SK-N-SH treated with all-trans-retinoic acid at 6 μM for 48 hours (cell line): Measurements from ENCODE around the gene SHISA8.

ENCODE experiments used
- ATAC-seq: fragments of 200-7000 bp; cut with Tn5 transposase; 3 replicates; pipeline ENCODE4 v1.9.1; 2020; ENCODE audit warnings: mild to moderate bottlenecking, moderate library complexity
- ARNTL ChIP-seq: fragments of 450-650 bp; formaldehyde crosslinking; IDR thresholded peaks from 2 replicates; pipeline ENCODE4 v1.5.0; 2020; ENCODE audit warnings: low read depth, mild to moderate bottlenecking, moderate library complexity, borderline replicate concordance
- BACH2 ChIP-seq: fragments of 250-450 bp; sonication (Bioruptor Pico); IDR thresholded peaks from 2 replicates; pipeline ENCODE4 v1.9.0; 2021; ENCODE audit warnings: mild to moderate bottlenecking, borderline replicate concordance
- CREB5 ChIP-seq: fragments of 250-450 bp; sonication (Bioruptor Pico); IDR thresholded peaks from 2 replicates; pipeline ENCODE4 v1.5.1; 2020; ENCODE audit warnings: low read depth, mild to moderate bottlenecking, moderate library complexity
- CSDC2 ChIP-seq: fragments of 250-450 bp; sonication (Bioruptor Pico); IDR thresholded peaks from 2 replicates; pipeline ENCODE4 v1.5.0; 2020; ENCODE audit warnings: mild to moderate bottlenecking, moderate library complexity
- CSRNP3 ChIP-seq: fragments of 250-450 bp; sonication (Bioruptor Pico); IDR thresholded peaks from 2 replicates; pipeline ENCODE4 v1.5.1; 2021; ENCODE audit warnings: mild to moderate bottlenecking, moderate library complexity
- ESRRG ChIP-seq: fragments of 250-450 bp; sonication (Bioruptor Pico); IDR thresholded peaks from 2 replicates; pipeline ENCODE4 v1.6.1; 2021; ENCODE audit warnings: mild to moderate bottlenecking
- GLIS3 ChIP-seq: fragments of 250-450 bp; sonication (Bioruptor Pico); IDR thresholded peaks from 2 replicates; pipeline ENCODE4 v1.5.0; 2020; ENCODE audit warnings: mild to moderate bottlenecking, moderate library complexity
- ISL1 ChIP-seq: fragments of 250-450 bp; sonication (Bioruptor Pico); IDR thresholded peaks from 2 replicates; pipeline ENCODE4 v2.1.2; 2022; ENCODE audit warnings: mild to moderate bottlenecking, moderate library complexity
- OSR1 ChIP-seq: fragments of 250-450 bp; sonication (Bioruptor Pico); IDR thresholded peaks from 2 replicates; pipeline ENCODE4 v1.8.0; 2022; ENCODE audit warnings: moderate library complexity, mild to moderate bottlenecking, inconsistent platforms
- POU6F1 ChIP-seq: fragments of 250-450 bp; sonication (Bioruptor Pico); IDR thresholded peaks from 2 replicates; pipeline ENCODE4 v1.8.0; 2021; ENCODE audit warnings: low read depth, mild to moderate bottlenecking, moderate library complexity, borderline replicate concordance
- PPARA ChIP-seq: fragments of 250-450 bp; sonication (Bioruptor Pico); IDR thresholded peaks from 2 replicates; pipeline ENCODE4 v1.5.0; 2020; ENCODE audit warnings: mild to moderate bottlenecking, borderline replicate concordance
- RARB ChIP-seq: fragments of 250-450 bp; sonication (Bioruptor Pico); IDR thresholded peaks from 2 replicates; pipeline ENCODE4 v1.8.0; 2021; ENCODE audit warnings: mild to moderate bottlenecking, moderate library complexity
- SNAI2 ChIP-seq: fragments of 250-450 bp; sonication (Bioruptor Pico); IDR thresholded peaks from 2 replicates; pipeline ENCODE4 v1.5.0; 2020; ENCODE audit warnings: mild to moderate bottlenecking, moderate library complexity
- TOX ChIP-seq: fragments of 250-450 bp; sonication (Bioruptor Pico); IDR thresholded peaks from 2 replicates; pipeline ENCODE4 v1.8.0; 2021; ENCODE audit warnings: mild to moderate bottlenecking, moderate library complexity, borderline replicate concordance
- TSHZ2 ChIP-seq: fragments of 250-450 bp; sonication (Bioruptor Pico); IDR thresholded peaks from 2 replicates; pipeline ENCODE4 v1.5.0; 2020; ENCODE audit warnings: mild to moderate bottlenecking, moderate library complexity
- ZC3H10 ChIP-seq: fragments of 250-450 bp; sonication (Bioruptor Pico); IDR thresholded peaks from 2 replicates; pipeline ENCODE4 v1.5.1; 2021; ENCODE audit warnings: mild to moderate bottlenecking, moderate library complexity
- ZFP3 ChIP-seq: fragments of 250-450 bp; sonication (Bioruptor Pico); IDR thresholded peaks from 2 replicates; pipeline ENCODE4 v1.5.0; 2020; ENCODE audit warnings: mild to moderate bottlenecking, moderate library complexity
- ZFP30 ChIP-seq: fragments of 450-650 bp; formaldehyde crosslinking; IDR thresholded peaks from 2 replicates; pipeline ENCODE4 v1.5.0; 2022; ENCODE audit warnings: mild to moderate bottlenecking, moderate library complexity
- ZNF70 ChIP-seq: fragments of 450-650 bp; formaldehyde crosslinking; IDR thresholded peaks from 2 replicates; pipeline ENCODE4 v1.5.0; 2020; ENCODE audit warnings: mild to moderate bottlenecking, moderate library complexity
- ZNF8 ChIP-seq: fragments of 450-650 bp; formaldehyde crosslinking; IDR thresholded peaks from 2 replicates; pipeline ENCODE4 v1.5.0; 2020; ENCODE audit warnings: mild to moderate bottlenecking, moderate library complexity

The SHISA8 gene

GRCh38 chr22:41868556-41868955 lies 46.3 kb downstream of the SHISA8 start:
- TF ChIP-seq GLIS3 (CRISPR knock-in tag): no peak
- TF ChIP-seq POU6F1 (CRISPR knock-in tag): no peak
- TF ChIP-seq ZFP30: no peak
- no peak for TF ChIP-seq ZNF70 (CRISPR knock-in tag)
- no peak for TF ChIP-seq CREB5 (CRISPR knock-in tag)
- TF ChIP-seq RARB (CRISPR knock-in tag): no peak
- TF ChIP-seq CSDC2 (CRISPR knock-in tag): no peak
- ATAC-seq: no peak

GRCh38 chr22:41863472-41863871 lies 51.4 kb downstream of the SHISA8 start:
- ATAC-seq: no peak
- TF ChIP-seq RARB (CRISPR knock-in tag) (no peak), ZNF8 (CRISPR knock-in tag) (no peak), ISL1 (no peak), GLIS3 (CRISPR knock-in tag) (no peak), OSR1 (no peak), ZFP3 (CRISPR knock-in tag) (no peak), ESRRG (CRISPR knock-in tag) (no peak), POU6F1 (CRISPR knock-in tag) (no peak), CSRNP3 (CRISPR knock-in tag) (no peak), PPARA (CRISPR knock-in tag) (no peak), ZC3H10 (no peak), TOX (no peak), TSHZ2 (CRISPR knock-in tag) (no peak), ZNF70 (CRISPR knock-in tag) (no peak), CSDC2 (CRISPR knock-in tag) (no peak), BACH2 (CRISPR knock-in tag) (no peak), ARNTL (no peak), ZFP30 (no peak)

GRCh38 chr22:41862530-41863266 lies 52.2 kb downstream of the SHISA8 start:
- TF ChIP-seq GLIS3 (CRISPR knock-in tag) (no peak), TOX (no peak), PPARA (CRISPR knock-in tag) (no peak)
- no peak for ATAC-seq

- ATAC-seq: no peak
- TF ChIP-seq CREB5 (CRISPR knock-in tag) (no peak), ZFP30 (no peak), ESRRG (CRISPR knock-in tag) (no peak), TSHZ2 (CRISPR knock-in tag) (no peak), ZC3H10 (no peak), TOX (no peak), GLIS3 (CRISPR knock-in tag) (no peak), ZNF70 (CRISPR knock-in tag) (no peak), OSR1 (no peak), SNAI2 (CRISPR knock-in tag) (no peak), ISL1 (no peak)
Measured at GRCh38 chr22:41862160-41862529, 52.7 kb downstream of the SHISA8 start.
